Sigmoid colon (tissue), 7 donors: ENCODE measurements around the gene SYNGR4. TPM values are rescaled to one million over a fixed set of nuclear protein-coding genes. Genes with fewer than 3 reads are reported as not detected.

Experiments
- DNase-seq: peaks from one replicate; pipeline ENCODE4 v3.0.0-alpha.2; 2019
- H3K27ac ChIP-seq, 4 donors: fragments of 200-600 bp; sonication (generic); one replicate each; pipeline ENCODE4 v1.5.1; 2016 to 2019; ENCODE audit warnings: mild to moderate bottlenecking in 1 of 4
- H3K27me3 ChIP-seq, 3 donors: fragments of 200-600 bp; sonication (generic); one replicate each; pipeline ENCODE4 v1.5.1; 2019; ENCODE audit warnings: mild to moderate bottlenecking in 1 of 3
- H3K36me3 ChIP-seq, 4 donors: fragments of 200-600 bp; sonication (generic); one replicate each; pipeline ENCODE4 v1.5.1; 2016 to 2019
- H3K4me1 ChIP-seq, 4 donors: fragments of 200-600 bp; sonication (generic); one replicate each; pipeline ENCODE4 v1.5.1; 2017 to 2019
- H3K4me3 ChIP-seq, 4 donors: fragments of 200-600 bp; sonication (generic); one replicate each; pipeline ENCODE4 v1.5.1; 2017 to 2019; ENCODE audit warnings: mild to moderate bottlenecking in 2 of 4, moderate library complexity in 1 of 4
- H3K9me3 ChIP-seq, 4 donors: fragments of 200-600 bp in 3 of 4; sonication (generic) in 3 of 4; one replicate each; pipeline versions ENCODE4 v1.5.1 to v1.6.1; 2013 to 2019
- EP300 ChIP-seq, 4 donors: sonication (generic); formaldehyde crosslinking; IDR thresholded peaks; one replicate each; pipeline ENCODE4 v1.6.1; 2017; ENCODE audit warnings: antibody characterized with exemption in 4 of 4
- POLR2A ChIP-seq, 2 donors: fragments of 450-650 bp; IDR thresholded peaks; one replicate each; pipeline ENCODE4 v1.6.1; 2016; ENCODE audit warnings: antibody characterized with exemption in 2 of 2, mild to moderate bottlenecking in 2 of 2, moderate library complexity in 2 of 2
- POLR2AphosphoS5 ChIP-seq, 4 donors: sonication (generic); formaldehyde crosslinking; IDR thresholded peaks; one replicate each; pipeline ENCODE4 v1.6.1; 2017; ENCODE audit warnings: antibody characterized with exemption in 4 of 4
- WGBS, 2 donors: extraction: QIAGEN DNeasy Blood & Tissue Kit; methylation state at CpG; one replicate each; pipeline ENCODE4 v1.1.7; 2013; 5-methylcytosine and 5-hydroxymethylcytosine counted together
- intact Hi-C: fragments of 100-400 bp; cut with DNase I; formaldehyde crosslinking; loops from one replicate; pipeline ENCODE4 v1.15.1; 2023
- polyA plus RNA-seq, 3 donors: library from polyadenylated mRNA; stranded (reverse); fragments of 200-250 nt; gene quantifications; one replicate each; pipeline ENCODE4 v1.2.3, GENCODE V29; 2013
- total RNA-seq, 4 donors: library from RNA; depleted of rRNA; stranded (reverse); fragments of >200 nt; gene quantifications; one replicate each; pipeline ENCODE4 v1.1.0, GENCODE V29; 2016
- TF ChIP-seq, protein P1 (sequence below), 4 experiments: fragments of 450-650 bp in 3 of 4; fragments of 200-600 bp in 1 of 4; IDR thresholded peaks; one replicate each; pipeline ENCODE4 v1.5.1; 2016 to 2019; ENCODE audit warnings: antibody characterized with exemption in 4 of 4, mild to moderate bottlenecking in 3 of 4, moderate library complexity in 2 of 4
- donor health status: healthy with polysubstance abuse.
- donor health status: Bipolar disorder and iron deficiency.
- donor health status: healthy.

SYNGR4 gene
- total and polyA plus RNA-seq, 7 donors, result 0.25 TPM; not detected in 6

DNA sequence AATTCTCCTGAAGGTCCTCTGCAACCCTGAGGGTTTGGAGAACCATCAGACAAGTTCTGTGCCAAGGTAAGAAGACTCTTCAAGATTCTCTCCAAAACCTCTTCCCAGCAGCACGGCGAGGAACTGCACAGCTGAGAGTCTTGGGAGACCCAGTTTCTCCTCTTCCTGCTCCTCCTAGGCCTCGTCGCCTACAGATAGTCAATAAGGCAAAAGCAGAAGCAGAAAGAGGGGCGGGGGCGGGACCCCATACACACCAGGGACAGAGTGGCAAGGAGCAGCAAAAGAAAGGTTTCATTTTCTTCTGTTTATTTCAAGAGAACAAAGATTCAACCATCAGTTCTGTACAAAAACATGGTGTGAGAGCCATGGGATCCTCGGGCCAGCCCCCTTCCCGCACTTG, 18.1 kb downstream of the SYNGR4 start:
- H3K36me3 ChIP-seq, result peaks cover 24 to 65% (median 40%) of the 10 kb centered on the region in 4 donors

DNA sequence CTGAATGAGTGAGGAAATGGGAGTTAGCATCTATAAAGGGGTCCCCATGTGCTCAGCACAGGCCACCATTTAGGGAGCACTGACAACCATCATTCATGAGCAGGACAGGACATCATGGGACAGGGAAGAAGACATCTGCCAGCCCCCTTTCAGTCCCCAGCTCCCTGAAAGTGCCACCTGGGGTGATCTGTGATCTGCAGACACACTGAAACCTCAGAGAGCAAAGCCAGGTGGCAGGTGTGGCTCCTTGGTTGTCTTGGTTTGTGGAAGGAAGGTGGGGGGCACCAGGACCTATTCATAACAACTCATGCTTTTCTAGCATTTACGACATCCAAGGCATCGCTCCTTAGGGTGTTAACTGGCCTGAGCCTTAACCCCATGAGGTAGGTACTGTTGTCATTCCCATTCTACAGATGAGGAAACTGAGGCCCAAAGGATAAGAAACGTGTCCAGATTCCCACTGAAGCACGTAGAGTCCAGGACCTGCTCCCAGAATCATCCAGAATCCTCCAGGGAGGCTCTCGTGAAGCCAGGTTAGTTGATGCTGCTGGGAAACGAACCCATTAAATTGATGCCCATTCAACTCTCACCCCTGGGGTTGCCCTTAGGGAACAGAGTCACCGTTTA, 21.4 kb downstream of the SYNGR4 start:
- DNase-seq, result no peak
- H3K4me3 ChIP-seq, result no peak overlapping the region
- no peaks in the 10 kb centered on the region for H3K27me3 ChIP-seq
- no peaks in the 10 kb centered on the region for H3K9me3 ChIP-seq
- 87 to 93% methylated on average over 7 of the region's 7 CpGs for WGBS, 2 donors
- peaks cover 24 to 87% (median 58%) of the 10 kb centered on the region in 4 donors for H3K36me3 ChIP-seq
- no peak overlapping the region for H3K27ac ChIP-seq
- H3K4me1 ChIP-seq, result peaks cover 0 to 17% (median 14%) of the 10 kb centered on the region in 4 donors
- intact Hi-C loops, result no loop called here
- TF ChIP-seq, protein P1, sequence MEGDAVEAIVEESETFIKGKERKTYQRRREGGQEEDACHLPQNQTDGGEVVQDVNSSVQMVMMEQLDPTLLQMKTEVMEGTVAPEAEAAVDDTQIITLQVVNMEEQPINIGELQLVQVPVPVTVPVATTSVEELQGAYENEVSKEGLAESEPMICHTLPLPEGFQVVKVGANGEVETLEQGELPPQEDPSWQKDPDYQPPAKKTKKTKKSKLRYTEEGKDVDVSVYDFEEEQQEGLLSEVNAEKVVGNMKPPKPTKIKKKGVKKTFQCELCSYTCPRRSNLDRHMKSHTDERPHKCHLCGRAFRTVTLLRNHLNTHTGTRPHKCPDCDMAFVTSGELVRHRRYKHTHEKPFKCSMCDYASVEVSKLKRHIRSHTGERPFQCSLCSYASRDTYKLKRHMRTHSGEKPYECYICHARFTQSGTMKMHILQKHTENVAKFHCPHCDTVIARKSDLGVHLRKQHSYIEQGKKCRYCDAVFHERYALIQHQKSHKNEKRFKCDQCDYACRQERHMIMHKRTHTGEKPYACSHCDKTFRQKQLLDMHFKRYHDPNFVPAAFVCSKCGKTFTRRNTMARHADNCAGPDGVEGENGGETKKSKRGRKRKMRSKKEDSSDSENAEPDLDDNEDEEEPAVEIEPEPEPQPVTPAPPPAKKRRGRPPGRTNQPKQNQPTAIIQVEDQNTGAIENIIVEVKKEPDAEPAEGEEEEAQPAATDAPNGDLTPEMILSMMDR (IDR thresholded peaks at IDR 0.05), result no peak
- TF ChIP-seq POLR2A (IDR thresholded peaks at IDR 0.05), result no peak
- TF ChIP-seq POLR2AphosphoS5 (IDR thresholded peaks at IDR 0.05), result no peak
- no peak for TF ChIP-seq EP300 (IDR thresholded peaks at IDR 0.05)

More for the DNA sequence above, 18.1 kb downstream of the SYNGR4 start:
- 91 to 95% methylated on average over 8 of the region's 8 CpGs for WGBS, 2 donors
- no peak for DNase-seq
- Histone ChIP-seq H3K27ac (no peak overlapping the region), H3K9me3 (no peaks in the 10 kb centered on the region), H3K4me1 (no peaks in the 10 kb centered on the region), H3K4me3 (no peak overlapping the region), H3K27me3 (no peaks in the 10 kb centered on the region)
- intact Hi-C loops, result no loop called here
- TF ChIP-seq EP300 (IDR thresholded peaks at IDR 0.05) (no peak), POLR2AphosphoS5 (IDR thresholded peaks at IDR 0.05) (no peak)

DNA sequence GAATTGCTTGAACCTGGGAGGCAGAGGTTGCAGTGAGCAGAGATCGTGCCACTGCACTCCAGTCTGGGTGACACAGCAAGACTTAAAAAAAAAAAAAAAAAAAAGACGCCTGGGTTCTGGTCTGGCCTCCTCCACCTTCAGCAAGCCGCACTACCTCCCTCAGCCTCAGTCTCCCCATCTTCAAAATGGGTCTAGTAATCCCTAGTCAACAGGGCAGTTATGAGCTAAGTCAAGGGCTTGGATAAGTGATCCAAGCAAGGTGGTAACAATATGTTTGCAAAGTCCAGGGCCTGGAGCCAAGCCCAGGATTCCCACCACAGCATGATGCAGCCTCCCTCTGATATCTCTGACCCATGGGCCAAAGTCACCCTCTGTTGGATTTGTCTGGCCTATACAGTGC, 22.8 kb downstream of the SYNGR4 start:
- Histone ChIP-seq H3K4me3 (no peak overlapping the region), H3K36me3 (peaks cover 24 to 75% (median 58%) of the 10 kb centered on the region in 4 donors), H3K4me1 (peaks cover 0 to 18% (median 14%) of the 10 kb centered on the region in 4 donors), H3K9me3 (no peaks in the 10 kb centered on the region), H3K27me3 (peaks cover 0 to 2% (median under 1%) of the 10 kb centered on the region in 3 donors), H3K27ac (no peak overlapping the region)
- TF ChIP-seq POLR2AphosphoS5 (IDR thresholded peaks at IDR 0.05) (no peak), EP300 (IDR thresholded peaks at IDR 0.05) (no peak), POLR2A (IDR thresholded peaks at IDR 0.05) (no peak)
- TF ChIP-seq, protein P1 (IDR thresholded peaks at IDR 0.05), result no peak
- 93 to 95% methylated on average over 3 of the region's 3 CpGs for whole genome bisulfite sequencing, 2 donors
- intact Hi-C loops, result no loop called here
- DNase-seq, result no peak

DNA sequence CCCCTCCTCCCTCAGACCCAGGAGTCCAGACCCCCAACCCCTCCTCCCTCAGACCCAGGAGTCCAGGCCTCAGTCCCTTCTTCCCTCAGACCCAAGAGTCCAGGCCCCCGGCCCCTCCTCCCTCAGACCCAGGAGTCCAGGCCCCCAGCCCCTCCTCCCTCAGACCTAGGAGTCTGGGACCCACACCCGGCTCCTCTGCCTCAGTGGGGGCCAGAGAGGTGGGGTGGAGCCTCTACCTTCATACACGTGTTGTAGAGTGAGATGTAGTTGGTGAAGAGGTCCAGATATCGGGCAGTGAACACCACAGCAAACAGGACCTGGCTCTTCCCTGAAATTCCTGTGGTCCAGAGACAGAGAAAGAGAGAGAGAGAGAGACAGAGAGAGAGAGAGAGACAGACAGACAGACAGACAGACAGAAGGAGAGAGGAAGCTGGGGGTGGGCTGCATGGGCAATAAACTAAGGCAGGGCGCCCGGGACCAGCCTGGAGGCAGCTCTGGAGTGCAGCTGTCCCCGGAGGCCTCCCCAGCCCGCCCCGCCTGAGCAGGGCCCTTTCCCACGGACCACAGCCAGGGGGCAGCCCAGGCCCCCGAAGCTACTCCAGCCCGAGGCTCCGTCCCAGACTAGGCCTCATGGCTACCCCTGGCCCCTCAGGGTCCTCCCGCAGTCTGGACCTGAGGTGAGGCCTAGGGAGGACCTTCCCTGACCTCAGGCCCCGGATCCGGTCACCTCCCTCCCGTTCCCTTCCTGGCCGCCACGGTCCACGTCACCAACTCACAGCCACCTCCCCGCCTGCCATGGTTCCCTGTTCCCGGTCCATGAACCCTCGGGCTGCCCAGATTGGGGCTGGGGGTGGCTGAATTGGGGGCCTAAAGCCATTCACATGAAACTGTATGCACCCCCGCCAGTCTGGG, 26.3 kb downstream of the SYNGR4 start:
- peaks cover 0 to 36% (median 30%) of the 10 kb centered on the region in 4 donors for H3K4me1 ChIP-seq
- H3K36me3 ChIP-seq, result peaks cover 6 to 40% (median 30%) of the 10 kb centered on the region in 4 donors
- TF ChIP-seq, protein P1 (IDR thresholded peaks at IDR 0.05), result peak; percentile 42 to 82 (median 74)
- TF ChIP-seq POLR2A (IDR thresholded peaks at IDR 0.05) (no peak), POLR2AphosphoS5 (IDR thresholded peaks at IDR 0.05) (peak in 2 of 4 donors; percentile 16 to 40), EP300 (IDR thresholded peaks at IDR 0.05) (no peak)
- 2 to 6% methylated on average over 24 of the region's 24 CpGs for WGBS, 2 donors
- H3K27me3 ChIP-seq, result peaks cover 17 to 36% (median 34%) of the 10 kb centered on the region in 3 donors
- peak overlapping the region; percentile 87 to 94 (median 93) for H3K27ac ChIP-seq
- DNase-seq, result peak; percentile 82
- H3K9me3 ChIP-seq, result no peaks in the 10 kb centered on the region
- H3K4me3 ChIP-seq, result peak overlapping the region; percentile 74 to 98 (median 90)
- intact Hi-C loops, result loop anchor here (1.0 to 5.0 kb wide), 3 partner anchors 26 to 102 kb away; partner anchors contain the start of gene SYNGR4
